NAMALWA (cell line): ENCODE data around the gene EGR4.

Experiments used
- DNase-seq: peaks from one replicate; pipeline ENCODE4 v3.0.0-alpha.2; 2015; ENCODE audit warnings: low spot score

Gene EGR4

DNA sequence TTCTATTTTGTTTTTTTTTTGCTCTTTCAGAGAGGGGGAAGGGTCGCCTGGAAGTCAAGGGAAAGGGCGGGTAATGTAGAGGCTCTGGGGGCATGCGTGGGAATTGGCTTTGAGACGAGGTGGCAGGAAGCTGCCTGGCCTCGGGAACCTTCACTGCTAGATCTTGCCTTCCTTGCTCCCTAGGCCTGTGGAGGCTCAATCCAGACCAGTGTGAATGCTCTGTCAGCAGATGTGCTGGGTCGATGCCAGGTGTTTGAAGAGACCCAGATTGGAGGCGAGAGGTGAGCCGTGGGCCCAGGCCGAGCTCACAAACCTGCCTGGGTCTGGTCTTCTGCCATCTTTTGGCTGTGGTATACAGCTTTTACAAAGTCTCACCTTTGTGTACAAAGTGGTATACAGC lies 43.7 kb downstream of the EGR4 start:
- no peak for DNase-seq

DNA sequence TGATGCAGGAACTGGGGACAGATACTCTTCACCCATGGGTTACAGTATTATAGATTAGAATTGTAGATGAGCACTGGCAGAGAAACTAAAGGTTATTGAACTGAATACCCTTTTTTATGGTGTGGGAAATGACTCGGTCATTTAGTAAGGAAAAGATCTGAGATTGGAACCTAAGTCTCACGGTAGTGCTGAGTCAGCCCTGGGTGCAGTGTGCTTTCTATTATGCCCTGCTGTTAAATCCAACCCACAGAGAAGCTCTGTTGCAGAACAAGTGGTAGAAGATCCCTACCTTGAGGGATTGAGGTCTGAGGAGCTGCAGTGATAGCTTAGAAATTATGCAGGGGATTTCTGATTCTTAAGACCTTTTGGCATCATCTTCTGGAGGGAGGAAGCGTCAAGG lies 46.5 kb downstream of the EGR4 start:
- DNase-seq, result no peak

DNA sequence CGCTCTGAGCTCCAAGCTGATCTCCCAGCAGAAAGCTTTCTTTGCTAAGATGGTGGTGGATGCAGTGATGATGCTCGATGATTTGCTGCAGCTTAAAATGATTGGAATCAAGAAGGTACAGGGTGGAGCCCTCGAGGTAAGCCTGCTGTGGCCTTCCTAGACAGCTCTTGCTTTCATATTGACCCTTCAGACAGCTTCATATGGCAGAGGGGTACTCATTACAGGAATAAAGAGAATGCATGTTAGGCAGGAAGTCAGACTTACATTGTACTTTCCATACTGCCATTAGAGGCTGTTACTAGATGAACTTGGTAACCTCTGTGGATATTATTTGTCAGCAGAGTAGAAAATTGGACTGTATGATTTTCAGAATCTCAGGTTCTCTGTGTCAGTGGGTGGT lies 48.8 kb downstream of the EGR4 start:
- no peak for DNase-seq

DNA sequence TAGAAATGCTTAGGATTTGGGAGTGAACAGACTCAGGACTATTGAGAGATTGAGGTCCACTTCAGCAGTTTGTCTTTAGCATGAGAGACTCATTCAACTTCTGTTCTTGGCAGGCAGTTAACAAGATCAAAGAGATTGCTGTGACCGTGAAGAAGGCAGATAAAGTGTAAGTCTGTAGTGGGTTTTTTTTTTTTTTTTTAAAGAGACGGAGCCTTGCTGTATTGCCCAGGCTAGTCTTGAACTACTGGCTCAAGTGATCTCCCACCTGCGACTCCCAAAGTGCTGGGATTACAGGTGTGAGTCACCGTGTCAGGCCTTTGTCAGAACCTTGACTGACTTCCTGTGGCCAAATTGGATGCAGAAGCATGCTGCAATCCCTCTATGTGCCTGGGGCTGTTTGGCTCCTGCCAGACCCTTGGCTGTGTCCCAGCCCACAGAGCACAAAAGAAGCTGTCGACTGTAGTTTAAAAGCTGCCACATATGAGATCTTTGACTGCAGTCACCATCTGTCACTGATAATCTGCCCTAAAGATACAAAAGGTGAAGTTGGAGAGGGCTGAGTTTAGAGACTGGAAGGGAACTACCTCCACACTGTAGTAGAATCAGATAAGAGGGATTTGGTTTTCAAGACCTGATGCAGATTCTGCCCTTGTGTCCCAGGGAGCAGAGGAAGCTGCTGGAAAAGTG lies 49.3 kb downstream of the EGR4 start:
- DNase-seq, result no peak
